Adrenal gland (tissue), 12 donors: ENCODE results near the gene ATG2B. TPM values are rescaled to one million over a fixed set of nuclear protein-coding genes. Genes with fewer than 3 reads are reported as not detected.

Source experiments
- DNase-seq, 7 donors: peaks; one replicate each; pipeline ENCODE4 v3.0.0-alpha.2; 2019 to 2020
- H3K27ac ChIP-seq, 5 donors: fragments of 200-600 bp; sonication (generic) in 4 of 5; 1 replicate in 3 of 5; 2 replicates in 2 of 5; pipeline versions ENCODE4 v1.5.1 to v1.8.0; 2016 to 2020; ENCODE audit warnings: mild to moderate bottlenecking in 1 of 5
- H3K27me3 ChIP-seq: fragments of 200-600 bp; 2 replicates; pipeline ENCODE4 v1.8.0; 2021
- H3K36me3 ChIP-seq, 2 donors: fragments of 200-600 bp; replicated peaks in 1 of 2; 1 replicate in 1 of 2; 2 replicates in 1 of 2; pipeline versions ENCODE4 v1.5.1 to v1.8.0; 2018 to 2022
- H3K4me1 ChIP-seq, 2 donors: fragments of 200-600 bp; replicated peaks in 1 of 2; 1 replicate in 1 of 2; 2 replicates in 1 of 2; pipeline versions ENCODE4 v1.5.1 to v1.8.0; 2018 to 2021
- H3K4me3 ChIP-seq, 4 donors: fragments of 200-600 bp; sonication (generic) in 3 of 4; one replicate each; pipeline ENCODE4 v1.5.1; 2016 to 2018
- H3K9me3 ChIP-seq, 3 donors: fragments of 200-600 bp; sonication (generic) in 1 of 3; replicated peaks in 1 of 3; 1 replicate in 2 of 3; 2 replicates in 1 of 3; pipeline versions ENCODE4 v1.5.1 to v1.8.0; 2016 to 2021
- POLR2A ChIP-seq, 2 donors: fragments of 450-650 bp; IDR thresholded peaks; one replicate each; pipeline ENCODE4 v1.6.1; 2017; ENCODE audit warnings: antibody characterized with exemption in 2 of 2, mild to moderate bottlenecking in 2 of 2, moderate library complexity in 1 of 2
- WGBS, 4 donors: extraction: QIAGEN DNeasy Blood & Tissue Kit in 2 of 4; methylation state at CpG; one replicate each; pipeline versions ENCODE4 v1.1.5 to v1.1.7; 2013 to 2017; 5-methylcytosine and 5-hydroxymethylcytosine counted together
- intact Hi-C, 2 donors: fragments of 100-400 bp; cut with DNase I; formaldehyde crosslinking; loops; one replicate each; pipeline versions ENCODE4 v1.14.1 to v1.15.0; 2022 to 2023
- polyA plus RNA-seq, 3 donors: library from polyadenylated mRNA; stranded (reverse); fragments of 200-250 nt in 2 of 3; fragments of 350-450 nt in 1 of 3; fragmentation: Illumina TruSeq in 1 of 3; extraction: RNeasy Lipid Tissue Mini Kit (QIAGEN cat#74804) in 1 of 3; gene quantifications; one replicate each; pipeline ENCODE4 v1.2.3, GENCODE V29; 2013 to 2014
- total RNA-seq, 9 donors: library from RNA; depleted of rRNA in 4 of 9; stranded (reverse); fragments of >200 nt in 4 of 9; fragments of 120-200 nt in 1 of 9; fragmentation: NEBNext Ultra II Directional in 1 of 9; extraction: Animal tissue kit (Norgen Biotek cat#: 25700) in 1 of 9; gene quantifications; one replicate each; pipeline versions ENCODE4 v1.1.0 to v1.2.4, GENCODE V29; 2013 to 2023
- TF ChIP-seq, protein P1 (sequence below), 6 experiments: fragments of 450-650 bp in 4 of 6; fragments of 200-600 bp in 2 of 6; sonication (generic) in 1 of 6; IDR thresholded peaks; 1 replicate in 5 of 6; 2 replicates in 1 of 6; pipeline versions ENCODE4 v1.5.1 to v1.8.0; 2016 to 2021; ENCODE audit warnings: antibody characterized with exemption in 6 of 6, mild to moderate bottlenecking in 2 of 6, moderate library complexity in 1 of 6
- donor health status: healthy with polysubstance abuse.
- donor health status: Bipolar disorder and iron deficiency.
- donor health status: DM: yes; HTN: yes; CAD: no.
- donor health status: DM: no; HTN: no; CAD: no.
- donor health status: DM: no; HTN: no; CAD: no.
- donor health status: DM: yes; HTN: yes; CAD: no.

Gene ATG2B
- total and polyA plus RNA-seq, 12 donors = 8.3 to 34.8 (median 18.5) TPM

DNA sequence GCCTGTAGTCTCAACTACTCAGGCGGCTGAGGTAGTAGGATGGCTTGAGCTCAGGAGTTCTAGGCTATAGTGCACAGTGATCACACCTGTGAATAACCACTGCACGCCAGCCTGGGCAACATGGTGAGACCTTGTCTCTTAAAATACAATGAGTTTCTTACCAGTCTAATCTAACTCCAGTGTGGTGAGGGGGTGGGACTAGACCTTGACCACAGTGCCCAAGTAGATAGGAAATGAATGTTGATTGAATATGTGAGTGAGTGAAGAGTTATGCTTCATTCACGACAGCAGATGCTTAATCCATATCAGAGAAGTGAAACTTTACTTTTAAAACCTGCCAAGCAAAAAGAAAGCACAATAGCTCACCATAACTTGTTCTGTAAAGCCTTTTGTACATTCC is 17.6 kb upstream of the ATG2B start:
- intact Hi-C loops = no loop called here
- TF ChIP-seq POLR2A (IDR thresholded peaks at IDR 0.05) = no peak
- TF ChIP-seq, protein P1, sequence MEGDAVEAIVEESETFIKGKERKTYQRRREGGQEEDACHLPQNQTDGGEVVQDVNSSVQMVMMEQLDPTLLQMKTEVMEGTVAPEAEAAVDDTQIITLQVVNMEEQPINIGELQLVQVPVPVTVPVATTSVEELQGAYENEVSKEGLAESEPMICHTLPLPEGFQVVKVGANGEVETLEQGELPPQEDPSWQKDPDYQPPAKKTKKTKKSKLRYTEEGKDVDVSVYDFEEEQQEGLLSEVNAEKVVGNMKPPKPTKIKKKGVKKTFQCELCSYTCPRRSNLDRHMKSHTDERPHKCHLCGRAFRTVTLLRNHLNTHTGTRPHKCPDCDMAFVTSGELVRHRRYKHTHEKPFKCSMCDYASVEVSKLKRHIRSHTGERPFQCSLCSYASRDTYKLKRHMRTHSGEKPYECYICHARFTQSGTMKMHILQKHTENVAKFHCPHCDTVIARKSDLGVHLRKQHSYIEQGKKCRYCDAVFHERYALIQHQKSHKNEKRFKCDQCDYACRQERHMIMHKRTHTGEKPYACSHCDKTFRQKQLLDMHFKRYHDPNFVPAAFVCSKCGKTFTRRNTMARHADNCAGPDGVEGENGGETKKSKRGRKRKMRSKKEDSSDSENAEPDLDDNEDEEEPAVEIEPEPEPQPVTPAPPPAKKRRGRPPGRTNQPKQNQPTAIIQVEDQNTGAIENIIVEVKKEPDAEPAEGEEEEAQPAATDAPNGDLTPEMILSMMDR (IDR thresholded peaks at IDR 0.05) = no peak
- Histone ChIP-seq H3K36me3 (peaks cover 0 to 13% of the 10 kb centered on the region in 2 donors), H3K4me1 (no peaks in the 10 kb centered on the region), H3K27me3 (no peaks in the 10 kb centered on the region), H3K4me3 (no peak overlapping the region), H3K27ac (no peak overlapping the region), H3K9me3 (no peaks in the 10 kb centered on the region)
- no peak for DNase-seq
- WGBS, 4 donors = 81 to 93% (median 91%) methylated on average over 3 of the region's 3 CpGs

DNA sequence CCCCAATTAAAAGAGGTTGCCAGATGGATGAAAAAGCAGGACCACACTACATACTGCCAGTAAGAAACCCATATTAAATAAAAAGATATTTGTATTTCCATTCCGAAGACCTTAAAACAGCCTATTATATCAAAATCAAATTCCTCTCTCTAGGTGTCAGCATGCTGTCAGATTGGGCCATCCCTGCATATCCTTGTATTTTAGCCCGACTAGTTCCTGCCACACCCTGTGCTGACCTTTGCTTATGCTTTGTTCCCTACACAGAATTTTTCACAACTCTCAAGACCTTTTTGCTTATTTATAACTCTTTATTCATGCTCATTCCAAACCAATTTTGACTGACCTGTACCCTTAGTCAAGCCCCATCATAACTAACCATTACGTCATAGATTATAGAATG is 13.0 kb upstream of the ATG2B start:
- H3K4me1 ChIP-seq = no peaks in the 10 kb centered on the region
- no peak for DNase-seq
- H3K27ac ChIP-seq = no peak overlapping the region
- no peaks in the 10 kb centered on the region for H3K27me3 ChIP-seq
- H3K36me3 ChIP-seq = no peaks in the 10 kb centered on the region
- TF ChIP-seq, protein P1 (IDR thresholded peaks at IDR 0.05) = no peak
- no peak for TF ChIP-seq POLR2A (IDR thresholded peaks at IDR 0.05)
- H3K9me3 ChIP-seq = no peaks in the 10 kb centered on the region
- 82 to 90% (median 88%) methylated on average over 3 of the region's 3 CpGs for WGBS, 4 donors
- intact Hi-C loops = no loop called here
- no peak overlapping the region for H3K4me3 ChIP-seq

DNA sequence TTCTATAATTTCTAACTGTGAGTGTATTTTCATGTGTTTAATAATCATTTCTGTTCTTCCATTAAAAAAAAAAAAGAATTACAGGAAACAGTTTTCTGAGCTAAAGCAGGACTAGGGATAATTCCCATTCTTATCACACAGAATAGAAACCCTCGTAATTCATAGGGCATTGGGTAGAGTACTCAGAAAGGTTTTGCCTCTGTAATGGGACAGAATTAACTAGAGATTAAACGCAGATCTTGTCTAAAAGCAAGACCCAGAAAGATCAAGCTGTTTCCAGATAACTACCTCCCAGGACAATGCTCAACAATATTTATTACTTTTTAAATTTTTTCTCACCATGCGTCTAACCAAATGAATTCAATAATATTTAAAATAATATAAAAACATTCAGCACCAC is 10.4 kb upstream of the ATG2B start:
- Histone ChIP-seq H3K27ac (no peak overlapping the region), H3K36me3 (no peaks in the 10 kb centered on the region), H3K4me1 (no peaks in the 10 kb centered on the region), H3K9me3 (no peaks in the 10 kb centered on the region), H3K4me3 (no peak overlapping the region), H3K27me3 (no peaks in the 10 kb centered on the region)
- TF ChIP-seq, protein P1 (IDR thresholded peaks at IDR 0.05) = no peak
- TF ChIP-seq POLR2A (IDR thresholded peaks at IDR 0.05) = no peak
- no peak for DNase-seq
- intact Hi-C loops = no loop called here
- 85 to 90% (median 88%) methylated on average over 3 of the region's 3 CpGs for WGBS, 4 donors

DNA sequence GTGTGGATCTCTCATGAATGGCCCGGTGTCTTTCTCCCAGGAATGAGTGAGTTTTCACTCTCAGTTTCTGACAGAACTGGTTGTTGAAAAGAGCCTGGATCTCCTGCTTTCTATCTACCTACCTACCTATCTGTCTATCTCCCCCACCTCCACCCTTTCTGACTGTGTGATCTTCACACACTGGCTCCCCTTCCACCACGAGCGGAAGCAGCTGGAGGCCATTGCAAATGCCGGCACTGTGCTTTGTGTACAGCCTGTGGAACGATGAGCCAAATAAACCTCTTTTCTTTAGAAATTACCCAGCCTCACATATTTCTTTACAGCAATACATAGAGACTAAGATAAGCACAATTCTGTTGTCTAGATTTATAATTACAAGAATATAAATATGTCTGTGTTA is 7.4 kb upstream of the ATG2B start:
- Histone ChIP-seq H3K4me3 (no peak overlapping the region), H3K27ac (no peak overlapping the region), H3K36me3 (no peaks in the 10 kb centered on the region), H3K4me1 (no peaks in the 10 kb centered on the region), H3K27me3 (no peaks in the 10 kb centered on the region), H3K9me3 (no peaks in the 10 kb centered on the region)
- DNase-seq = no peak
- intact Hi-C loops = no loop called here
- TF ChIP-seq, protein P1 (IDR thresholded peaks at IDR 0.05) = no peak
- no peak for TF ChIP-seq POLR2A (IDR thresholded peaks at IDR 0.05)
- WGBS, 4 donors = 90 to 96% (median 92%) methylated on average over 5 of the region's 5 CpGs
